ENCODE results near the gene SLITRK3. TPM values are rescaled to one million over a fixed set of nuclear protein-coding genes. Genes with fewer than 3 reads are reported as not detected.

Gene SLITRK3
- total RNA-seq, 2 experiments from 2014 or later = not detected

GRCh38 chr3:165169368-165169767 lies 26.8 kb downstream of the SLITRK3 start:
- Histone ChIP-seq H4K20me1 (ENCODE audit: insufficient read depth, low read length) (no peaks in the 10 kb centered on the region), H3K27ac (ENCODE audit: low read depth, low read length, poor library complexity, severe bottlenecking) (no peak overlapping the region), H3K9me2 (ENCODE audit: insufficient read depth, low read length) (no peaks in the 10 kb centered on the region), H3K4me3 (ENCODE audit: low read depth, low read length, poor library complexity, severe bottlenecking) (no peak overlapping the region), H3K79me2 (ENCODE audit: insufficient read depth, low read depth, low read length) (no peaks in the 10 kb centered on the region), H3K4me2 (ENCODE audit: low read length) (no peak overlapping the region), H2AFZ (ENCODE audit: low read length) (no peak overlapping the region), H3K36me3 (ENCODE audit: insufficient read depth, low read length) (no peaks in the 10 kb centered on the region), H3K9me3 (ENCODE audit: low read length) (no peaks in the 10 kb centered on the region), H3K4me1 (ENCODE audit: insufficient read depth, low read length, poor library complexity, severe bottlenecking) (no peaks in the 10 kb centered on the region)
- intact Hi-C loops (cut with micrococcal nuclease; ENCODE audit: unreplicated experiment) = no loop called here
- ChIA-PET POLR2A (no interaction called here), CTCF (ENCODE audit: unreplicated experiment) (no interaction called here)
- no peak for DNase-seq (ENCODE audit: low spot score)
- no TSS peak for BruUV-seq (replicated peaks)
- no peak for TF ChIP-seq EZH2phosphoT487 (IDR thresholded peaks at IDR 0.05; ENCODE audit: borderline replicate concordance, low read depth, low read length)
- TF ChIP-seq, protein P1, sequence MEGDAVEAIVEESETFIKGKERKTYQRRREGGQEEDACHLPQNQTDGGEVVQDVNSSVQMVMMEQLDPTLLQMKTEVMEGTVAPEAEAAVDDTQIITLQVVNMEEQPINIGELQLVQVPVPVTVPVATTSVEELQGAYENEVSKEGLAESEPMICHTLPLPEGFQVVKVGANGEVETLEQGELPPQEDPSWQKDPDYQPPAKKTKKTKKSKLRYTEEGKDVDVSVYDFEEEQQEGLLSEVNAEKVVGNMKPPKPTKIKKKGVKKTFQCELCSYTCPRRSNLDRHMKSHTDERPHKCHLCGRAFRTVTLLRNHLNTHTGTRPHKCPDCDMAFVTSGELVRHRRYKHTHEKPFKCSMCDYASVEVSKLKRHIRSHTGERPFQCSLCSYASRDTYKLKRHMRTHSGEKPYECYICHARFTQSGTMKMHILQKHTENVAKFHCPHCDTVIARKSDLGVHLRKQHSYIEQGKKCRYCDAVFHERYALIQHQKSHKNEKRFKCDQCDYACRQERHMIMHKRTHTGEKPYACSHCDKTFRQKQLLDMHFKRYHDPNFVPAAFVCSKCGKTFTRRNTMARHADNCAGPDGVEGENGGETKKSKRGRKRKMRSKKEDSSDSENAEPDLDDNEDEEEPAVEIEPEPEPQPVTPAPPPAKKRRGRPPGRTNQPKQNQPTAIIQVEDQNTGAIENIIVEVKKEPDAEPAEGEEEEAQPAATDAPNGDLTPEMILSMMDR (conservative IDR thresholded peaks at IDR 0.05; ENCODE audit: low read length) = no peak

- TF ChIP-seq EZH2phosphoT487 (IDR thresholded peaks at IDR 0.05; ENCODE audit: borderline replicate concordance, low read depth, low read length) = no peak
- TF ChIP-seq, protein P1 (conservative IDR thresholded peaks at IDR 0.05; ENCODE audit: low read length) = no peak
- ChIA-PET CTCF (ENCODE audit: unreplicated experiment) (no interaction called here), POLR2A (no interaction called here)
- Histone ChIP-seq H3K36me3 (ENCODE audit: insufficient read depth, low read length) (no peaks in the 10 kb centered on the region), H4K20me1 (ENCODE audit: insufficient read depth, low read length) (no peaks in the 10 kb centered on the region), H3K4me1 (ENCODE audit: insufficient read depth, low read length, poor library complexity, severe bottlenecking) (no peaks in the 10 kb centered on the region), H3K79me2 (ENCODE audit: insufficient read depth, low read depth, low read length) (no peaks in the 10 kb centered on the region), H3K4me3 (ENCODE audit: low read depth, low read length, poor library complexity, severe bottlenecking) (no peak overlapping the region), H3K9me2 (ENCODE audit: insufficient read depth, low read length) (no peaks in the 10 kb centered on the region), H3K4me2 (ENCODE audit: low read length) (no peak overlapping the region), H2AFZ (ENCODE audit: low read length) (no peak overlapping the region), H3K9me3 (ENCODE audit: low read length) (no peaks in the 10 kb centered on the region), H3K27ac (ENCODE audit: low read depth, low read length, poor library complexity, severe bottlenecking) (no peak overlapping the region)
- no peak for DNase-seq (ENCODE audit: low spot score)
- intact Hi-C loops (cut with micrococcal nuclease; ENCODE audit: unreplicated experiment) = no loop called here
- no TSS peak for BruUV-seq (replicated peaks)
These were observed 33.3 kb downstream of the SLITRK3 start for GRCh38 chr3:165162883-165163282.

GRCh38 chr3:165159760-165160421 lies 36.3 kb downstream of the SLITRK3 start:
- H3K79me2 ChIP-seq (ENCODE audit: insufficient read depth, low read depth, low read length) = no peaks in the 10 kb centered on the region
- no peak overlapping the region for H3K4me3 ChIP-seq (ENCODE audit: low read depth, low read length, poor library complexity, severe bottlenecking)
- H3K4me2 ChIP-seq (ENCODE audit: low read length) = no peak overlapping the region
- H2AFZ ChIP-seq (ENCODE audit: low read length) = no peak overlapping the region
- no TSS peak for BruUV-seq (replicated peaks)
- H3K36me3 ChIP-seq (ENCODE audit: insufficient read depth, low read length) = no peaks in the 10 kb centered on the region
- no peaks in the 10 kb centered on the region for H3K9me2 ChIP-seq (ENCODE audit: insufficient read depth, low read length)
- no peaks in the 10 kb centered on the region for H4K20me1 ChIP-seq (ENCODE audit: insufficient read depth, low read length)
- DNase-seq (ENCODE audit: low spot score) = no peak
- TF ChIP-seq EZH2phosphoT487 (IDR thresholded peaks at IDR 0.05; ENCODE audit: borderline replicate concordance, low read depth, low read length) = no peak
- TF ChIP-seq, protein P1 (conservative IDR thresholded peaks at IDR 0.05; ENCODE audit: low read length) = no peak
- intact Hi-C loops (cut with micrococcal nuclease; ENCODE audit: unreplicated experiment) = no loop called here
- no peak overlapping the region for H3K27ac ChIP-seq (ENCODE audit: low read depth, low read length, poor library complexity, severe bottlenecking)
- no peaks in the 10 kb centered on the region for H3K9me3 ChIP-seq (ENCODE audit: low read length)
- CTCF ChIA-PET (ENCODE audit: unreplicated experiment) = no interaction called here
- no peaks in the 10 kb centered on the region for H3K4me1 ChIP-seq (ENCODE audit: insufficient read depth, low read length, poor library complexity, severe bottlenecking)
- POLR2A ChIA-PET = no interaction called here
